Measurements from ENCODE around the gene MEX3D.

DNA sequence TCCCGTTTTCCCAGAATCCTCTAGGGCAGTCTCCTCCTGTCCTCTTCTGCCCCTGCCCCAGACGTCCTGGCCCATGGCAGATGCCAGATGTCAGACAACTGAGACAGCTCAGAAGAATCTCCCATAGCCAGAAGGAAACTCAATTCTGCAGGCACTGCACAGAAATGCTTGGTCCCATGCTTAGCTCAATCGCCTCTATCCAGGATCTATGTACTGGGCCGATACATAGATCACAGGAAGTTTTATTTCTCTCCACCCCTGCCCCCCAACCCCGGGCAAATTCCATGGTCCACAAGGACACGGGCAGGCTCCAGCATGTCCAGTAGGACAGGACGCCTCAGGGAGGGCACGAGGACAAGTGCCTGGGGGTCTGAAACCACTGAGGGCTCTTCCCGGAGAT, 19.7 kb upstream of the MEX3D start:
- TF ChIP-seq, protein P1, sequence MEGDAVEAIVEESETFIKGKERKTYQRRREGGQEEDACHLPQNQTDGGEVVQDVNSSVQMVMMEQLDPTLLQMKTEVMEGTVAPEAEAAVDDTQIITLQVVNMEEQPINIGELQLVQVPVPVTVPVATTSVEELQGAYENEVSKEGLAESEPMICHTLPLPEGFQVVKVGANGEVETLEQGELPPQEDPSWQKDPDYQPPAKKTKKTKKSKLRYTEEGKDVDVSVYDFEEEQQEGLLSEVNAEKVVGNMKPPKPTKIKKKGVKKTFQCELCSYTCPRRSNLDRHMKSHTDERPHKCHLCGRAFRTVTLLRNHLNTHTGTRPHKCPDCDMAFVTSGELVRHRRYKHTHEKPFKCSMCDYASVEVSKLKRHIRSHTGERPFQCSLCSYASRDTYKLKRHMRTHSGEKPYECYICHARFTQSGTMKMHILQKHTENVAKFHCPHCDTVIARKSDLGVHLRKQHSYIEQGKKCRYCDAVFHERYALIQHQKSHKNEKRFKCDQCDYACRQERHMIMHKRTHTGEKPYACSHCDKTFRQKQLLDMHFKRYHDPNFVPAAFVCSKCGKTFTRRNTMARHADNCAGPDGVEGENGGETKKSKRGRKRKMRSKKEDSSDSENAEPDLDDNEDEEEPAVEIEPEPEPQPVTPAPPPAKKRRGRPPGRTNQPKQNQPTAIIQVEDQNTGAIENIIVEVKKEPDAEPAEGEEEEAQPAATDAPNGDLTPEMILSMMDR (IDR thresholded peaks at IDR 0.05) = no peak
- TF ChIP-seq POLR2A (IDR thresholded peaks at IDR 0.05) = no peak
